Panc1 (cell line): ENCODE results near the gene PAK3. TPM values are rescaled to one million over a fixed set of nuclear protein-coding genes. Genes with fewer than 3 reads are reported as not detected.

Source experiments
- ATAC-seq: fragments of 200-7000 bp; cut with Tn5 transposase; 2 replicates; pipeline ENCODE4 v1.9.1; 2020; ENCODE audit warnings: mild to moderate bottlenecking, moderate library complexity
- BruUV-seq: library from RNA; stranded (reverse); fragments of 400-500 nt; replicated peaks from 2 replicates; lab custom pipeline; 2021; lab: Mats Ljungman, UMichigan
- CTCF ChIA-PET: fragments of 300-600 bp; sonication (Branson Sonifier 250); formaldehyde crosslinking; loops from one replicate; lab custom pipeline; 2022; ENCODE audit warnings: antibody characterized with exemption; lab: Charles Lee
- POLR2A ChIA-PET: fragments of 300-600 bp; sonication (Branson Sonifier 250); formaldehyde crosslinking; loops from one replicate; lab custom pipeline; 2022; ENCODE audit warnings: antibody characterized with exemption; lab: Charles Lee
- DNase-seq: peaks from one replicate; pipeline ENCODE4 v3.0.0-alpha.2; 2010; ENCODE audit warnings: low read depth, low spot score
- H3K27ac ChIP-seq: 2 replicates; pipeline ENCODE4 v1.5.1; 2011; ENCODE audit warnings: mild to moderate bottlenecking, low read length, inconsistent platforms
- H3K27me3 ChIP-seq: fragments of 200-500 bp; sonication (Bioruptor generic); 2 replicates; pipeline ENCODE4 v1.6.0; 2014; ENCODE audit warnings: low read length, inconsistent platforms; ENCODE audit not compliant: control insufficient read depth, insufficient read depth
- H3K36me3 ChIP-seq: fragments of 200-500 bp; sonication (Bioruptor generic); 2 replicates; pipeline ENCODE4 v1.5.1; 2014; ENCODE audit warnings: inconsistent platforms, mild to moderate bottlenecking, low read length, moderate library complexity; ENCODE audit not compliant: control insufficient read depth, insufficient read depth
- H3K4me1 ChIP-seq: 2 replicates; pipeline ENCODE4 v1.5.1; 2011; ENCODE audit warnings: inconsistent platforms, mild to moderate bottlenecking, low read length, moderate library complexity; ENCODE audit not compliant: control insufficient read depth, insufficient read depth
- H3K4me3 ChIP-seq, 2 experiments: 2 replicates each; pipeline ENCODE4 v1.5.1; 2011 to 2012; ENCODE audit warnings: low read depth in 2 of 2, low read length in 2 of 2, mild to moderate bottlenecking in 2 of 2, inconsistent platforms in 1 of 2, moderate library complexity in 1 of 2
- H3K9me3 ChIP-seq: fragments of 200-500 bp; sonication (Bioruptor generic); 2 replicates; pipeline ENCODE4 v1.5.1; 2014; ENCODE audit warnings: low read depth, mild to moderate bottlenecking, inconsistent platforms, low read length, moderate library complexity; ENCODE audit not compliant: control insufficient read depth, insufficient read depth
- CTCF ChIP-seq: fragments of 450-650 bp; IDR thresholded peaks from 2 replicates; pipeline ENCODE4 v1.5.1; 2017; ENCODE audit warnings: mild to moderate bottlenecking
- POLR2AphosphoS5 ChIP-seq: IDR thresholded peaks from 2 replicates; pipeline ENCODE4 v1.6.1; 2012; ENCODE audit warnings: mild to moderate bottlenecking, low read depth, low read length, moderate library complexity
- SIN3A ChIP-seq: IDR thresholded peaks from 2 replicates; pipeline ENCODE4 v1.6.1; 2012; ENCODE audit warnings: low read depth, mild to moderate bottlenecking, low read length, moderate library complexity, borderline replicate concordance; ENCODE audit not compliant: insufficient read depth
- TCF7L2 ChIP-seq: IDR thresholded peaks from 2 replicates; pipeline ENCODE4 v1.6.1; 2011; ENCODE audit warnings: mild to moderate bottlenecking, low read depth, low read length, inconsistent platforms
- in situ Hi-C: cut with HindIII; loops from 2 replicates; pipeline ENCODE4 v1.10.0; 2016; ENCODE audit warnings: low sequenced_read_pairs, low pct_unique_long_range_greater_than_20kb
- intact Hi-C: fragments of 100-400 bp; cut with micrococcal nuclease; formaldehyde crosslinking; loops from one replicate; pipeline ENCODE4 v1.10.0; 2022; ENCODE audit not compliant: unreplicated experiment
- total RNA-seq: library from RNA; stranded (reverse); gene quantifications from one replicate; pipeline ENCODE4 v1.2.1, GENCODE V29; 2021; ENCODE audit not compliant: unreplicated experiment
- TF ChIP-seq, protein P1 (sequence below), 2 experiments: IDR thresholded peaks; 2 replicates each; pipeline ENCODE4 v1.6.1; 2011 to 2012; ENCODE audit warnings: low read depth in 2 of 2, control low read depth in 1 of 2, low read length in 1 of 2, mild to moderate bottlenecking in 1 of 2, moderate library complexity in 1 of 2; ENCODE audit not compliant: insufficient read depth in 1 of 2

The PAK3 gene
- total RNA-seq, 1 experiment from 2014 or later = 0.15 TPM

DNA sequence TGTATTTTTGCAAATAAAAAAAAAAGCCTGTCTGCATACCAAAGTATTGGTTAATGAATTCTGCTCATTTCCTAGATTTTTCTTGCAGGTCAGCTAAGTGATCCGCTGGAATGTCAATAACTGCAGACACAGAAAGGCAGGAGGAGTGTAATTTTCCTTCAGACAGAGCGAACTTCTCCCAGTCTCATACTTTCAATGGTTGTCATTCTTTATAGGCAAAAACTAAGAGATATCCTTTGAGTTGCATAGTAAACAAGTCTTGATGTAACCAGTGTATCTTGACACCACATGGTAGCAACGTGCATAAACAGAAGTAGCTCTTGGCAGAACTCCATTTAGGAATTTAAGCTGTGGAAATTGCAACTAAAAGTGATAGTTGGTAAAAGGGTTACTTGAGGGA, 166.1 kb downstream of the PAK3 start:
- Histone ChIP-seq H3K4me3 (no peak overlapping the region), H3K4me1 (no peaks in the 10 kb centered on the region), H3K27me3 (peaks cover 2% of the 10 kb centered on the region; the same call in 1 of the 2 replicates), H3K9me3 (no peaks in the 10 kb centered on the region), H3K36me3 (no peaks in the 10 kb centered on the region), H3K27ac (no peak overlapping the region)
- in situ Hi-C loops (no loop called here), intact Hi-C loops (loop anchor here (10.0 kb wide), 1 partner anchor 183 kb away; no protein-coding TSS in a partner anchor)
- ATAC-seq (no peak), DNase-seq (no peak)
- ChIA-PET POLR2A (no interaction called here), CTCF (no interaction called here)
- TF ChIP-seq TCF7L2 = no peak
- no peak for TF ChIP-seq CTCF
- TF ChIP-seq POLR2AphosphoS5 = no peak
- BruUV-seq = no TSS peak

DNA sequence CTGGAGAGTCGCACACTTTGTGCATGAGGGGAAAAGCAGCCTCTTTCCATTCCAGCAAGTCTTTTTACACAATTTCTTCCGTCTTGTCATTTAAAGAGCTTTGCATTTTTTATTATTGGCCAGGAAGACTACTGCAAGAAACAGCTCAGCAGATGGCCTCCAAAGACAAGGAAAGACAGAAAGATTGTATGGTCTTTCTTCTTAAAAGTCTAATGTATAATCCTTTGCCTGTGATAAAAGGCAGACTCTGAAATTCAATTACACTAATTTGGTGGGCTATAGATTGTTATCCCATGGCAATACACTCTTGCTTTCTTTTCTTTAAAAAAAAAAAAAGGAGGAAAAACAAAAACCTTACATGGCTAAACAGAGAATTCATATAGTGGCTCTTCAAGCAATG, 168.4 kb downstream of the PAK3 start:
- CTCF ChIA-PET = no interaction called here
- TF ChIP-seq POLR2AphosphoS5 (no peak), CTCF (no peak), TCF7L2 (no peak), SIN3A (no peak)
- TF ChIP-seq, protein P1, sequence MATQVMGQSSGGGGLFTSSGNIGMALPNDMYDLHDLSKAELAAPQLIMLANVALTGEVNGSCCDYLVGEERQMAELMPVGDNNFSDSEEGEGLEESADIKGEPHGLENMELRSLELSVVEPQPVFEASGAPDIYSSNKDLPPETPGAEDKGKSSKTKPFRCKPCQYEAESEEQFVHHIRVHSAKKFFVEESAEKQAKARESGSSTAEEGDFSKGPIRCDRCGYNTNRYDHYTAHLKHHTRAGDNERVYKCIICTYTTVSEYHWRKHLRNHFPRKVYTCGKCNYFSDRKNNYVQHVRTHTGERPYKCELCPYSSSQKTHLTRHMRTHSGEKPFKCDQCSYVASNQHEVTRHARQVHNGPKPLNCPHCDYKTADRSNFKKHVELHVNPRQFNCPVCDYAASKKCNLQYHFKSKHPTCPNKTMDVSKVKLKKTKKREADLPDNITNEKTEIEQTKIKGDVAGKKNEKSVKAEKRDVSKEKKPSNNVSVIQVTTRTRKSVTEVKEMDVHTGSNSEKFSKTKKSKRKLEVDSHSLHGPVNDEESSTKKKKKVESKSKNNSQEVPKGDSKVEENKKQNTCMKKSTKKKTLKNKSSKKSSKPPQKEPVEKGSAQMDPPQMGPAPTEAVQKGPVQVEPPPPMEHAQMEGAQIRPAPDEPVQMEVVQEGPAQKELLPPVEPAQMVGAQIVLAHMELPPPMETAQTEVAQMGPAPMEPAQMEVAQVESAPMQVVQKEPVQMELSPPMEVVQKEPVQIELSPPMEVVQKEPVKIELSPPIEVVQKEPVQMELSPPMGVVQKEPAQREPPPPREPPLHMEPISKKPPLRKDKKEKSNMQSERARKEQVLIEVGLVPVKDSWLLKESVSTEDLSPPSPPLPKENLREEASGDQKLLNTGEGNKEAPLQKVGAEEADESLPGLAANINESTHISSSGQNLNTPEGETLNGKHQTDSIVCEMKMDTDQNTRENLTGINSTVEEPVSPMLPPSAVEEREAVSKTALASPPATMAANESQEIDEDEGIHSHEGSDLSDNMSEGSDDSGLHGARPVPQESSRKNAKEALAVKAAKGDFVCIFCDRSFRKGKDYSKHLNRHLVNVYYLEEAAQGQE (IDR thresholded peaks at IDR 0.05; ENCODE audit: insufficient read depth in 1 of 2, low read depth in 2 of 2, low read length in 1 of 2) = no peak
- BruUV-seq = no TSS peak
- Histone ChIP-seq H3K27ac (no peak overlapping the region), H3K9me3 (no peaks in the 10 kb centered on the region), H3K4me1 (no peaks in the 10 kb centered on the region), H3K27me3 (peaks cover 2% of the 10 kb centered on the region; the same call in 1 of the 2 replicates), H3K4me3 (no peak overlapping the region), H3K36me3 (no peaks in the 10 kb centered on the region)
- ATAC-seq (no peak), DNase-seq (no peak)
- intact Hi-C loops (loop anchor here (10.0 kb wide), 1 partner anchor 180 kb away; no protein-coding TSS in a partner anchor), in situ Hi-C loops (no loop called here)
- POLR2A ChIA-PET = no interaction called here
